Erythroblast (primary cell): ENCODE data around the gene SCAMP3.

Experiments used
- GATA1 ChIP-seq: IDR thresholded peaks from 2 replicates; pipeline ENCODE4 v1.6.1; 2011; ENCODE audit warnings: low read depth, mild to moderate bottlenecking, control low read depth, low read length, moderate library complexity
- POLR2A ChIP-seq: IDR thresholded peaks from 2 replicates; pipeline ENCODE4 v1.6.1; 2011; ENCODE audit warnings: mild to moderate bottlenecking, low read length

DNA sequence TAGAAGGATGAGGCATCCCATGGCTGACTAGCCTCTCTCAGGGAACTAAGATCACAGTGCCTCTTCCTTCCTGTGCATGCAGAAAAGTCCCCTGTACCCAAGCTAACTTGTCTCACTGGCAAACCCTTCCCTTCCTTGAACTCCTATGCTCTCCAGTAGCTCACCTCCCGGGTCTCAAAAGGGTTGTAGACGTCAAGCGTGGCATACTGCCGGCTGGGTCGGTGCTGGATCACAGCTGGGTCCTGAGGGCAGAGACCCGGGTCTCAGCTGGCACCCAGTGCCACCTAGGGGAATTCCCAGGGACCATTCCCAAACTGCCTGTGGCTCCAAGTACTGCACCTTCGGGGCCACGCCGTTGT is 688 bp downstream of the SCAMP3 start:
- TF ChIP-seq POLR2A (no peak), GATA1 (no peak)
